B cell (primary cell): ENCODE measurements around the gene CALD1. TPM values are rescaled to one million over a fixed set of nuclear protein-coding genes. Genes with fewer than 3 reads are reported as not detected.

Source experiments
- ATAC-seq: fragments of 200-7000 bp; cut with Tn5 transposase; one replicate; pipeline ENCODE4 v1.10.0; 2021; ENCODE audit warnings: low read depth, mild to moderate bottlenecking, moderate number of reproducible peaks, moderate library complexity
- CTCF ChIA-PET: fragments of 350-600 bp; sonication (Branson Sonifier 250); formaldehyde crosslinking; loops from one replicate; lab custom pipeline; 2021; ENCODE audit warnings: antibody characterized with exemption, inconsistent platforms; lab: Charles Lee
- POLR2A ChIA-PET: fragments of 350-600 bp; sonication (Branson Sonifier 250); formaldehyde crosslinking; loops from one replicate; lab custom pipeline; 2021; ENCODE audit warnings: antibody characterized with exemption; lab: Charles Lee
- DNase-seq: peaks from one replicate; pipeline ENCODE4 v3.0.0; 2013
- H2AFZ ChIP-seq: 2 replicates; pipeline ENCODE4 v1.6.1; 2012; ENCODE audit warnings: mild to moderate bottlenecking, low read depth, low read length; ENCODE audit not compliant: insufficient read depth, poor library complexity, severe bottlenecking
- H3K27ac ChIP-seq, 2 donors: 1 replicate in 1 of 2; 2 replicates in 1 of 2; pipeline ENCODE4 v1.5.1; 2012 to 2013; ENCODE audit warnings: low read length in 2 of 2, mild to moderate bottlenecking in 2 of 2, moderate library complexity in 1 of 2
- H3K27me3 ChIP-seq, 4 experiments: fragments of 200-600 bp in 1 of 4; sonication (generic) in 1 of 4; replicated peaks in 1 of 4; 1 replicate in 2 of 4; 2 replicates in 2 of 4; pipeline versions ENCODE4 v1.6.1 to v1.7.0; 2013 to 2016; ENCODE audit warnings: low read length in 3 of 4, mild to moderate bottlenecking in 2 of 4, mixed read lengths in 1 of 4, moderate library complexity in 1 of 4; ENCODE audit not compliant: insufficient read depth in 4 of 4, control insufficient read depth in 3 of 4; ENCODE audit errors: control extremely low read depth in 1 of 4
- H3K36me3 ChIP-seq, 2 experiments: replicated peaks in 1 of 2; 1 replicate in 1 of 2; 2 replicates in 1 of 2; pipeline versions ENCODE4 v1.6.1 to v1.7.1; 2013; ENCODE audit warnings: low read length in 1 of 2; ENCODE audit not compliant: insufficient read depth in 2 of 2, control insufficient read depth in 1 of 2; ENCODE audit errors: control extremely low read depth in 1 of 2, extremely low read depth in 1 of 2
- H3K4me1 ChIP-seq, 2 donors: fragments of 200-600 bp in 1 of 2; sonication (generic) in 1 of 2; 1 replicate in 1 of 2; 2 replicates in 1 of 2; pipeline versions ENCODE4 v1.5.1 to v1.6.1; 2013 to 2017; ENCODE audit warnings: low read length in 2 of 2; ENCODE audit not compliant: control insufficient read depth in 2 of 2, insufficient read depth in 2 of 2
- H3K4me2 ChIP-seq: replicated peaks from 2 replicates; pipeline ENCODE3; 2012; ENCODE audit warnings: mild to moderate bottlenecking, low read depth, low read length; ENCODE audit not compliant: poor library complexity, severe bottlenecking
- H3K4me3 ChIP-seq, 5 experiments: fragments of 200-600 bp in 1 of 5; sonication (generic) in 1 of 5; 1 replicate in 3 of 5; 2 replicates in 2 of 5; pipeline versions ENCODE4 v1.5.1 to v1.7.0; 2011 to 2016; ENCODE audit warnings: low read length in 4 of 5, mild to moderate bottlenecking in 4 of 5, low read depth in 2 of 5, control low read depth in 1 of 5, moderate library complexity in 1 of 5; ENCODE audit not compliant: insufficient read depth in 1 of 5; ENCODE audit errors: control extremely low read depth in 1 of 5, extremely low read depth in 1 of 5
- H3K79me2 ChIP-seq: fragments of 200-600 bp; sonication (generic); one replicate; pipeline ENCODE4 v1.6.0; 2016; ENCODE audit warnings: low read length; ENCODE audit not compliant: control insufficient read depth, insufficient read depth
- H3K9ac ChIP-seq: fragments of 200-600 bp; sonication (generic); 2 replicates; pipeline ENCODE4 v1.6.1; 2017; ENCODE audit warnings: mild to moderate bottlenecking, low read length, moderate library complexity
- H3K9me3 ChIP-seq, 3 donors: one replicate each; pipeline versions ENCODE4 v1.6.1 to v1.7.1; 2013; ENCODE audit warnings: low read length in 2 of 3; ENCODE audit not compliant: control insufficient read depth in 2 of 3, insufficient read depth in 1 of 3; ENCODE audit errors: control extremely low read depth in 1 of 3
- H4K20me1 ChIP-seq: 2 replicates; pipeline ENCODE4 v1.6.0; 2012; ENCODE audit warnings: mild to moderate bottlenecking, low read length; ENCODE audit not compliant: insufficient read depth, control insufficient read depth, poor library complexity, severe bottlenecking
- H3K27ac Mint-ChIP-seq: one replicate; pipeline ENCODE4 v1.8.0; 2021; ENCODE audit warnings: mixed read lengths
- H3K27me3 Mint-ChIP-seq: one replicate; pipeline ENCODE4 v1.8.0; 2021; ENCODE audit warnings: mixed read lengths
- H3K4me1 Mint-ChIP-seq: one replicate; pipeline ENCODE4 v1.8.0; 2021; ENCODE audit warnings: mixed read lengths
- H3K4me3 Mint-ChIP-seq: one replicate; pipeline ENCODE4 v1.8.0; 2021; ENCODE audit warnings: mixed read lengths
- H3K9me3 Mint-ChIP-seq: one replicate; pipeline ENCODE4 v1.8.0; 2022; ENCODE audit warnings: mixed read lengths; ENCODE audit not compliant: insufficient read depth
- EZH2 ChIP-seq: IDR thresholded peaks from 2 replicates; pipeline ENCODE4 v1.6.1; 2012; ENCODE audit warnings: borderline replicate concordance, low read depth, mild to moderate bottlenecking, moderate library complexity, low read length; ENCODE audit not compliant: insufficient read depth, poor library complexity, severe bottlenecking
- WGBS: methylation state at CpG from one replicate; pipeline ENCODE4 v1.1.5; 2013; ENCODE audit warnings: missing lambda C conversion rate; ENCODE audit not compliant: insufficient coverage; 5-methylcytosine and 5-hydroxymethylcytosine counted together
- intact Hi-C: fragments of 100-400 bp; cut with micrococcal nuclease; formaldehyde crosslinking; loops from one replicate; pipeline ENCODE4 v1.10.0; 2022
- polyA plus RNA-seq: library from polyadenylated mRNA; depleted of rRNA; stranded (reverse); fragments of >200 nt; gene quantifications from 2 replicates; pipeline ENCODE4 v1.2.3, GENCODE V29; 2012
- total RNA-seq, 2 donors: library from RNA; stranded (reverse); fragments of 120-200 nt in 1 of 2; gene quantifications; 1 replicate in 1 of 2; 2 replicates in 1 of 2; pipeline versions ENCODE4 v1.2.3 to v1.2.4, GENCODE V29; 2013 to 2022
- TF ChIP-seq, protein P1 (sequence below): fragments of 200-600 bp; IDR thresholded peaks from one replicate; pipeline ENCODE4 v1.8.0; 2022; ENCODE audit warnings: antibody characterized with exemption, mild to moderate bottlenecking

CALD1 gene
- total and polyA plus RNA-seq, 2 donors (not counting 1 experiment from before 2014, with no cell fraction given): 0.18 to 0.69 TPM

GRCh38 chr7:134752006-134752760, 27.3 kb upstream of the CALD1 start:
- no peaks in the 10 kb centered on the region for H3K9me3 Mint-ChIP-seq
- Histone ChIP-seq H3K79me2 (no peaks in the 10 kb centered on the region), H3K9me3 (no peaks in the 10 kb centered on the region), H3K9ac (no peak overlapping the region), H2AFZ (no peak overlapping the region), H3K27ac (no peak overlapping the region), H3K36me3 (no peaks in the 10 kb centered on the region), H3K4me1 (no peaks in the 10 kb centered on the region), H3K27me3 (no peaks in the 10 kb centered on the region), H3K4me2 (no peak overlapping the region), H4K20me1 (no peaks in the 10 kb centered on the region), H3K4me3 (no peak overlapping the region)
- H3K4me3 Mint-ChIP-seq: no peak overlapping the region
- H3K27ac Mint-ChIP-seq: no peak overlapping the region
- WGBS: 81% methylated on average over 4 of the region's 6 CpGs
- DNase-seq (no peak), ATAC-seq (no peak)
- POLR2A ChIA-PET: no interaction called here
- H3K4me1 Mint-ChIP-seq: no peaks in the 10 kb centered on the region
- TF ChIP-seq, protein P1, sequence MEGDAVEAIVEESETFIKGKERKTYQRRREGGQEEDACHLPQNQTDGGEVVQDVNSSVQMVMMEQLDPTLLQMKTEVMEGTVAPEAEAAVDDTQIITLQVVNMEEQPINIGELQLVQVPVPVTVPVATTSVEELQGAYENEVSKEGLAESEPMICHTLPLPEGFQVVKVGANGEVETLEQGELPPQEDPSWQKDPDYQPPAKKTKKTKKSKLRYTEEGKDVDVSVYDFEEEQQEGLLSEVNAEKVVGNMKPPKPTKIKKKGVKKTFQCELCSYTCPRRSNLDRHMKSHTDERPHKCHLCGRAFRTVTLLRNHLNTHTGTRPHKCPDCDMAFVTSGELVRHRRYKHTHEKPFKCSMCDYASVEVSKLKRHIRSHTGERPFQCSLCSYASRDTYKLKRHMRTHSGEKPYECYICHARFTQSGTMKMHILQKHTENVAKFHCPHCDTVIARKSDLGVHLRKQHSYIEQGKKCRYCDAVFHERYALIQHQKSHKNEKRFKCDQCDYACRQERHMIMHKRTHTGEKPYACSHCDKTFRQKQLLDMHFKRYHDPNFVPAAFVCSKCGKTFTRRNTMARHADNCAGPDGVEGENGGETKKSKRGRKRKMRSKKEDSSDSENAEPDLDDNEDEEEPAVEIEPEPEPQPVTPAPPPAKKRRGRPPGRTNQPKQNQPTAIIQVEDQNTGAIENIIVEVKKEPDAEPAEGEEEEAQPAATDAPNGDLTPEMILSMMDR: no peak
- no peak for TF ChIP-seq EZH2
- CTCF ChIA-PET: interaction anchor here (0.6 to 3.5 kb wide), 4 partner anchors 16 to 374 kb away, joined by 3 to 15 read pairs (median 8); no protein-coding TSS in a partner anchor
- peaks cover under 1% of the 10 kb centered on the region for H3K27me3 Mint-ChIP-seq
- intact Hi-C loops: loop anchor here (5.0 kb wide), 1 partner anchor 120 kb away; no protein-coding TSS in a partner anchor

- H3K79me2 ChIP-seq: no peaks in the 10 kb centered on the region
- no peaks in the 10 kb centered on the region for H3K36me3 ChIP-seq
- no peaks in the 10 kb centered on the region for H3K27me3 Mint-ChIP-seq
- no peak overlapping the region for H3K27ac ChIP-seq
- no peaks in the 10 kb centered on the region for H3K9me3 Mint-ChIP-seq
- no peak overlapping the region for H3K4me3 Mint-ChIP-seq
- H3K27me3 ChIP-seq: no peaks in the 10 kb centered on the region
- no peaks in the 10 kb centered on the region for H3K4me1 ChIP-seq
- intact Hi-C loops: no loop called here
- no peak overlapping the region for H3K27ac Mint-ChIP-seq
- H3K4me3 ChIP-seq: no peak overlapping the region
- H2AFZ ChIP-seq: no peak overlapping the region
- CTCF ChIA-PET: interaction anchor here (0.6 kb wide), 1 partner anchor 18 kb away, joined by 3 read pairs; no protein-coding TSS in a partner anchor
- H4K20me1 ChIP-seq: no peaks in the 10 kb centered on the region
- ATAC-seq: no peak
- no peak for DNase-seq
- WGBS: no CpG with 5 or more reads among the region's 1 CpG
- POLR2A ChIA-PET: no interaction called here
- H3K4me2 ChIP-seq: no peak overlapping the region
- H3K9ac ChIP-seq: no peak overlapping the region
- peaks cover 1% of the 10 kb centered on the region for H3K4me1 Mint-ChIP-seq
- TF ChIP-seq, protein P1: peak; percentile 17
- TF ChIP-seq EZH2: no peak
- no peaks in the 10 kb centered on the region for H3K9me3 ChIP-seq
These were observed 23.9 kb upstream of the CALD1 start for GRCh38 chr7:134755422-134756022.
